NK-92 treated with Interleukin-12 subunit alpha and Interleukin-12 subunit beta, amount 100 ng/mL, for 24 hours (cell line): ENCODE data around the gene EML2.
"Not testable (repeated sequence)": the region's sequence is repeated elsewhere in the genome, so short reads cannot be mapped to it uniquely, and the experiment has no call there.

ENCODE experiments used
- DNase-seq: peaks from one replicate; lab custom pipeline; 2025; lab: John Stamatoyannopoulos, UW

EML2 gene

GRCh38 chr19:45615795-45616703 is 23.1 kb downstream of the EML2 start:
- peak; percentile 36 for DNase-seq

- not testable (repeated sequence) for DNase-seq
Observed at GRCh38 chr19:45615056-45615455, 24.1 kb downstream of the EML2 start.

DNA sequence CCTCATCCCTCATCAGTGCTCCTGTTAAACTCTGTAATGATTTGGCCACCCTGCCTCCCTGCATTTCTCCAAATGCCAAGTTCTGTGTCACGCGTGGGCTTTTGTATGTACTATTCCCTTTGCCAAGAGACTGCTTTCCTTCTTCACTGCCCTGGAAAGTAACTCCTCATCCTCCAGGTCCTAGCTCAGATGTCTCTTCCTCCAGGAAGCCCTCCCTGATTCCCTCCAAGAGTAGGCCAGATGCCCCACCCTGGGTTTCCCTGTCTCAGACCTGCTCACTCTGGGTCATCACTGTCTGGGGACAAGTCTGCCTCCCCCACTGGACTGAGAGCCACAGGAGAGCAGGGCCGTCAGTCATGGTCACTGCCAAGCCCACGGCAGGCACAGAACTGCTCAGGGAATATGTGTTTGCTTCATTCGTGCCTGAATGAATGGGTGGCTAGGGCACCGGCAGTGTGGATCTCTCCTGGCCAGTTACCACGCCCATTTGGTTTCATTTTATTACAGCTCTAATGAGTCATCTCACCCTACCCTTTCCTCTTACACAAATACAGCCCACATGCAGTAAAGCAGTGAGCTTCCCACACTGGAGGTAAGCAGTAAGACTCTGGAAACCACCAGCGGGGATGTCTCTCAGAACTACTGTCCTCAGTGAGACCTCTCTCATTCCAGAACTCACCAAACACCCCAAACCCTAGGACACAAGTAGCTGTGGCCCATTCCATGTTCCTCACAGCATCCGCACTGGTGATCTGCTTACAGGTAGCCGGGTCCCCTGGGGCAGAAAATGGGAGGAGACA is 25.1 kb downstream of the EML2 start:
- DNase-seq, result peak; percentile 50

- DNase-seq, result no peak
Observed at GRCh38 chr19:45608948-45609347, 30.2 kb downstream of the EML2 start.

- DNase-seq, result no peak
Observed at GRCh38 chr19:45607071-45608029, 31.8 kb downstream of the EML2 start.

- DNase-seq, result no peak
Observed at GRCh38 chr19:45601524-45602374, 37.4 kb downstream of the EML2 start, which contains the start of gene GPR4. Gene GPR4 (minus strand): TSS chr19:45602212. CDS start chr19:45591866, 10,346 bp downstream.

GRCh38 chr19:45601115-45601514 is 38.1 kb downstream of the EML2 start:
- DNase-seq, result no peak

GRCh38 chr19:45600340-45600885 is 38.8 kb downstream of the EML2 start:
- no peak for DNase-seq

GRCh38 chr19:45599286-45599685 is 39.9 kb downstream of the EML2 start:
- no peak for DNase-seq

GRCh38 chr19:45598267-45599001 is 40.8 kb downstream of the EML2 start:
- no peak for DNase-seq

DNA sequence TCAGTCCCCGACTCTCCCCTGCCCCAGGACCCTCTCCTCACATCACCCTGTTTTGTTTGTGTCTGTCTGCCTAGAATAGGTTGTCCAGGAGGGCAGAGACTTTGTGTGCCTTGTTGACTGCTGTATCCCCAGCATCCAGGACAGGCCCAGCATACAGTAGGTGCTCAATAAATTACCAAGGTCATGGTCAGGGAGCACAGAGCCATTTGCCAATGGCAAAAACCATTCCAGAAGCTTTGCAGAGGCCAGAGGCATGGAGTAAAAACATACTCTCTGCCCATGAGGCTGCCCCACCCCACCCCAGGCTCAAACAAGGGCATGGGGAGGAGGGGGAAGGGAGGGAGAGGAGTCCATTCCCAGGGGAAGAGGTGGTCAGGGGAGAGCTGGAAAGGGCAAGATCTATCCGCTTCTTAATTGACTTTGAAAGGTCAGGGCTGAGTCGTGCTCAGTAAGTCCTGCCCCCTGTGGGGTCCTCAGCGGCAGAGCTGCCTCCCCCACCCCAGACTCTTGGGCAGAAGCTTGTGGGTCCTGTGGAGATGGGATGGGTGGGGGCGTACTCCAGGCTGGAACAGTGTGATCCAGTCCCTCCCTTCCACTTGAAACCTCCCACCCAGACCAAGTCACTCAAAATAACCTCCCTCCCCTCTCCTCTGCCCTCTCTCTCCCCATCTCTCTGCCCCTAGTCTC is 41.6 kb downstream of the EML2 start:
- no peak for DNase-seq

GRCh38 chr19:45595814-45596213 is 43.4 kb downstream of the EML2 start:
- no peak for DNase-seq

DNA sequence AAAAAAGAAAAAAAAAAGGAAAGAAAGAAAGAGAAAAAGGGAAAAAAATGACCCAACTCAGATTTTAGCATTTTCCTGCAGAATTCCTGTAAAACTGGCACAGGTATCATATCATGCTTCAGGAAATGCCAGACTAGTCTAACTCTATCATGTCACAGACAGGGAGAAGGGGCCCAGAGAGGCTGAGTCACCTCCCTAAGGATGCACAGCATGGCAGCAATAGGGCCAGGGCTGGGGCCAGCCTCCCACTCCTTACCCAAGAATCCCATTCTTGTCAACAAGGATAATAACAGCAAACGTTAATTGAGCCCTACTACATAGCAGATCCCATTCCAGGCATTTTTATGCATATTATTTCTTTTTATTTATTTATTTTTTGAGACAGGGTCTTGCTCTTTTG is 45.7 kb downstream of the EML2 start:
- no peak for DNase-seq

- DNase-seq, result no peak
Observed at GRCh38 chr19:45592366-45592765, 46.8 kb downstream of the EML2 start.

GRCh38 chr19:45591638-45592005 is 47.6 kb downstream of the EML2 start:
- DNase-seq, result no peak

DNA sequence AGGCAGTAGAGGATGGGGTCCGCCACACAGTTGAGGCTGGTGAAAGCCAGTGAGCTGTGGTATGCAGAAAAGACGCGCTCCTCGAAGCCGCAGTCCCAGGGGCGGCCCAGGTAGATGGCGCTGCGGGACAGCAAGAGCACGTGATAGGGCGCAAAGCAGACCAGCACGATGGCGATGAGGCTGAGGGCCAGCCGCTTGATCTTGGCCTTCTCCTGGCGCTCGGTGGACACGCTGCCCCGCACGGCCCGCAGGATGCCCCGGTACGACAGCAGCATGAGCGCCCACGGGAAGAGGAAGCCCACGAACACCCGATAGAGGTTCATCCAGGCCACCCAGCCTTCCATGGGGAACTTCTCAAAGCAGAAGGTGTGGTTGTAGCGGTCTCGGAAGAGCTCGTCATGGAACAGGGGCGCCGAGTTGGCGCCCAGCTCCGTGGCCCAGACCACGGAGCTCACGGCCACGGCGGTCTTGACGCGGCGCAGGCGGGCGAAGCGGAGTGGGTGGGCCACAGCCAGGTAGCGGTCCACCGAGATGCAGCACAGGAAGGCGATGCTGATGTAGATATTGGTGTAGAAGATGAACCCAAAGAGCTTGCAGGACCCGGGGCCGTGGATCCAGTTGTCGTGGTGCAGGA is 48.1 kb downstream of the EML2 start:
- peak; percentile 12 for DNase-seq

- no peak for DNase-seq
Observed at GRCh38 chr19:45590300-45591003, 48.7 kb downstream of the EML2 start.

GRCh38 chr19:45589768-45590167 is 49.4 kb downstream of the EML2 start:
- no peak for DNase-seq
